ENCODE measurements around the gene SNX30.
"Not testable (repeated sequence)": the region's sequence is repeated elsewhere in the genome, so short reads cannot be mapped to it uniquely, and the experiment has no call there.

The SNX30 gene, protein sequence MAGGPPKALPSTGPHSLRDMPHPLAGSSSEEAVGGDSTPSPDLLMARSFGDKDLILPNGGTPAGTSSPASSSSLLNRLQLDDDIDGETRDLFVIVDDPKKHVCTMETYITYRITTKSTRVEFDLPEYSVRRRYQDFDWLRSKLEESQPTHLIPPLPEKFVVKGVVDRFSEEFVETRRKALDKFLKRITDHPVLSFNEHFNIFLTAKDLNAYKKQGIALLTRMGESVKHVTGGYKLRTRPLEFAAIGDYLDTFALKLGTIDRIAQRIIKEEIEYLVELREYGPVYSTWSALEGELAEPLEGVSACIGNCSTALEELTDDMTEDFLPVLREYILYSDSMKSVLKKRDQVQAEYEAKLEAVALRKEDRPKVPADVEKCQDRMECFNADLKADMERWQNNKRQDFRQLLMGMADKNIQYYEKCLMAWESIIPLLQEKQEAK

DNA sequence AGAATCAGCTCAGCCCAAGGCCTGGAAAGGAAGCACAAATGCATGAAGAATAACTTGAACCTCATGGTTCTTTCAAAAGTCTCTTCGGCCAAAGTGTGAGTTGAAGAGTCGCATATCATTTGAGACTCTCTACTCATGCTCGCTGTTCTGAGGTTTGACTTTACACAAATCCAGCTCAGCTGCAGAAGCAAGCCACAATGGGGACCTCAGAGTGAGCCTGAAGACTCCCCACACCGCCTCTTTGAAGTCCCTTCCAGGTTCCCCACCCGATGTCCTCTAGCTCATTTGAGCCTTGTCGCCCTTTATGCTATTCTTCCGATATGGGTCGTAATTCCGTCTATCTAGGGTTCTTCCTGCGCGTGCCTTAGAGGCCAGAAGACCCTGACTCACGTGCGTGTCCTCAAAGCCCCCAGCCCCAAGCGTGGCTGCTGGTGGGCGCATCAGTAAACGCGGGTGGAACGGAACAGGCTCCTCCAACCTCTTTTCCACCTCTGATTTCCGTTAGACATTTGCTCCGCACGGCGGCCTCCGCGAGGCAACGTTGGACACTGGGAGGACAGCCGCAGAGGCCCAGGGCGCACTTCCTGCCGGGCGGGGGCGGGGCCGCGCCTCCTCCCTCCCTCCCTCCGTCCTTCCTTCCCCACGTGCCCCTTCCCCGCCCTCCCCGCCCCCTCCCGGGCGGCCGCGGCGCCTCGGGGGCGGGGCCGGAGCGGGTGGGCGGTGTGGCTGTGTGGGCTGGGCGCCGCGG lies at the start of gene SNX30:
Gene SNX30 (plus strand): TSS at position 745 of the 748 bp plus-strand sequence. CDS start 242 bp downstream, outside the sequence.
- peak; percentile 73 for DNase-seq

DNA sequence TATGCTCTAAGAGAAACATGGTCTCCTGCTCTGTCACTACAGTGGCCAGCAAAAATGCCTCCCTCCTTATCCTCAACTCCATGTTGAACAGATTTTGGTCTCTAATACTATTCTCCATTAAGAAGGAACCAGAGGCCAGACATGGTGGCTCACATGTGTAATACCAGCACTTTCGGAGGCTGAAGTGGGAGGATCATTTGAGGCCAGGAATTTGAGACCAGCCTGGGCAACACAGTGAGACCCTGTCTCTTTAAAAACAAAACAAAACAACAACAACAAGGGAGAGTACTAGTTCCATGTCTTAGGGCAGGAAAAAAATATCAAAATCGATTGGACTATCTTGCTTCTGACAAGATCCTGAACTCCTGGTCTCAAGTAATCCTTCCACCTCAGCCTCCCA lies 47.3 kb upstream of the SNX30 start:
- DNase-seq, result no peak

DNA sequence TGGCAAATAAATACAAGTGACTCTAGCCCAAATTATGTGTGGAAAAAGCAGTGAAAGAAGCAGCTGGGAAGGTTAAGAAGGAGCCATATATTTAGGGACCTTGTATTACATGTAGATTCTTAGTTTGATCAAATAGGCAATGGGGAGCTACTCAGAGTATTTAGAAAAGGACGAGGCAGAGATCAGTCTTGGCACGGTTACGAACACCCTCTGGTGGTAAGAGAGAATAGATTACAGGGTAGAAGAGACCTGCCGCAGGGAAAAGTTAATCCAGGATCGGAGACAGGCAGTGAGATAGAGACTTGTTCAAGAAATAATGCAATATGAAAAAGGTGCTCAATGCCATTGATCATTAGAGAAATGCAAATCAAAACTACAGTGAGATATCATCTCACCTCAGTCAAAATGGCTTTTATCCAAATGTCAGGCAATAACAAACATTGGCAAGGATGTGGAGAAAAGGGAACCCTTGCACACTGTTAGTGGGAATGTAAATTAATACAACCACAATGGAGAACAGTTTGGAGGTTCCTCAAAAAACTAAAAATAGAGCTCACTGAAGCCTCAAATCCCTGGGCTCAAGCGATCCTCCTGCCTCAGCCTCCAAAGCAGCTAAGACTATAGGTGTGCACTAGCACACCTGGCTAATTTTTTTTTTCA lies 44.7 kb upstream of the SNX30 start:
- peak; percentile 19 for DNase-seq

DNA sequence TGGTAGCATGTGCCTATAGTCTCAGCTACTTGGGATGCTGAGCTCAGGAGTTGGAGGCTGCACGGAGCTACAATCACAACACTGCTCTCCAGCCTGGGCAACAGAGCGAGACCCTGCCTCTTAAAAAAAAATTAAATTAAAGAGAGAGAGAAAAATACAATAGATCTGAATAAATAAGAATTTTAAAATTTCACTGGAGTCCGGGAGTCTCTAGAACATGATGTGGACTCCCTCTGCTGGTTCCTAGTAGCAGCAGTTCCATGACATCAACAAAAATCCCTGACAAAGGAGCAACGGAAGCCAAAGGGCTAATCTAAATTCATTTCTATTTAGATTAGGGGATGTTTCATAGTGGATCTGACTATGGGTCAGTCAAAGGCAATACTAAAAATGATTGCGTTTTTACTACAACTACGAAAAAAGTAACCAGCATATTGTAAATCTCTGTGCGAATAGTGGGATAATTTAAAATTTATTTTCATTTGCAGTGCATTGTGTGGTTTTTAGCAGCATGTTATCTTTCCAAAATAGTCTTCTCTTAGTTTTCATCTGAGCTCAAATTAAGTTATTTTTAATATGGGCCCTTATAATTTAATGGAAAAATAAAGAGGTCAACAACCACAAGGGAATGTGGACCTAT lies 39.4 kb upstream of the SNX30 start:
- DNase-seq, result peak; percentile 30

DNA sequence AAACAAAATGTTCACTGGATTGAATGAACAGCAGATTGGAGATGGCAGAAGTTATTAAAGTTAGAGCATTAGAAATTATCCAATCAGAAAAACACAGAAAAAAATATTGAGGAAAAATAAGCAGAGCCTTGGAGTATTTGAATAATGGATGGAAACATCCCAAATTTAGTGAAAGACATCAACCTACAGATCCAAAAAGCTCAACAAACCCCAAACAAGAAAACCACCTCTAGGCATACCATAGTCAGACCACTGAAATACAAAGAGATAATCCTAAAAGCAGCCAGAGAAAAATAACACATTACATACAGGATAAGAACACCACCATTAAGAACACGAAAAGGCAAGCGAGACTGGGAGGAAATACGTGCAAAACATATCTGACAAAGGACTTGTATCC lies 37.9 kb upstream of the SNX30 start:
- no peak for DNase-seq

DNA sequence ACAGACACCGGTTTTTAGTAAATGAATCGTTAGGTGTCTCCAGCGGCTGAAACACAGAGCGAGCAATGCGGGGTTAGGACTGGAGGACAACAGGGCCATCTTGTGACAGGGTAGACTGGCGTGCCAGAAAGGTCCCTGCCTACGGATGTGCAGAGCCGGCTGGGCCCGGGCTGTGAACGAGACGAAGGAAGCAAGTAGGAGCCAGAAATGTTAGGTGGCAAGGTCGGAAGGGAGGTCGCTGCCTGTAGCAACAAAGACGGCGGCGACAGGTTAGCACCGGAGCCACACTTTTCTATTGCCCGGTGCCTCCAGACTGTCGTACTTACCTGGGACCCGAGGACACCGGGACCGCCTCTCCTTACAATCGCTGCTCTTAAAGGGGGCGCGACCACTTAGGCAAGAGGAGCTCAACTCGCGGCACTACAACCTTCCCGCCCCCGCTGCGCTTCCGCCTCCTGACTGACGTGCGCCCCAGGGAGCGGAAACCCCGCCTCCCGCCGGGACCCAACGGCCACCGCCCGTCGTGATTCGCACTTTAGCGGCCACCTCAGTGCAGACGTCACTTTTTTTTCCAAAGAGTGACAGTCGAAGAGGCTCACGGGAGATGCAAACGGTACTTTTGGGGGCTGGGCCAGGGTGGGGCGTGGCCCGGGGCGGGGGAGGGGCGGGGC lies 32.8 kb upstream of the SNX30 start, which contains the start of gene INIP:
Gene INIP (minus strand): TSS at position 457 of the 671 bp plus-strand sequence. CDS start 1,632 bp downstream, outside the sequence.
- peak; percentile 91 for DNase-seq

DNA sequence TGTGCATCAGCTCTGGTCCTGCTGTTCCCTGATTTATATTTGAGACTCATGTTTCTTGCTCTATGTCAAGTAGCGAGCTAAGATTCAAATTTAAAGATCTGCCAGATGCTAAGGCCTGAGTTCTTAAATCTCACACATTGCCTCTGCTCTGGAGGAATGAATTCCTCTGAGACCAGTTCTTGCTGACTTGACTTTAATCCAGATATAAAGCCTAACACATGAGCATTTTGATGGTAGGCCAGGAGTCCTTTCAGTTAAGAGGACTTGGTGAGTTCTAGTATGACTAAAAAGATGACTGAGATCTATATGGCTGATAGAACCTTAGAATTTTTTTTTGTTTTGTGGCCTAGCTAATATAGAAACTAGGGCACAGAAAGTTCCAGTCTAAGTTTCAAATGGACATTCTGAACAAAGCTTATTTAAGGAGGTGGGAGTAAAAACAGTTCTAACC lies 31.3 kb upstream of the SNX30 start:
- DNase-seq, result no peak

DNA sequence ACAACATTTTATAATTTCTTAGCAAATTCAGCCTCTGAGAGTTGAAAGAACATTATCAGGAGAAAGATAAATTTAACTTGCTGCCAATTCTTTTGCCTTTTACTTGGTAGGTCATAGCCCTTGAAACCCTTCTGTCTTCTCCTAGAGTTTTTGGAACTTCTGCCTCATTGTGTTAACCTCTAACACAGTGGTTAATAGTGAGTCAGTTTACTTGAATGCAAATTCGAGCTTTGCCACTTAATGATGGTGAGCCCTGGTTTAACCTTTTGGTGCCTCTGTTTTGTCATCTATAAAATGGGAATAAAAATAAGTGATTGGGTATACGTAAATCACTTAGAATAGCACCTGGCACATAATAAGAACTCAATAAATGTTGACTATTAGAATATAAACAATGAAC lies 30.9 kb upstream of the SNX30 start:
- no peak for DNase-seq

DNA sequence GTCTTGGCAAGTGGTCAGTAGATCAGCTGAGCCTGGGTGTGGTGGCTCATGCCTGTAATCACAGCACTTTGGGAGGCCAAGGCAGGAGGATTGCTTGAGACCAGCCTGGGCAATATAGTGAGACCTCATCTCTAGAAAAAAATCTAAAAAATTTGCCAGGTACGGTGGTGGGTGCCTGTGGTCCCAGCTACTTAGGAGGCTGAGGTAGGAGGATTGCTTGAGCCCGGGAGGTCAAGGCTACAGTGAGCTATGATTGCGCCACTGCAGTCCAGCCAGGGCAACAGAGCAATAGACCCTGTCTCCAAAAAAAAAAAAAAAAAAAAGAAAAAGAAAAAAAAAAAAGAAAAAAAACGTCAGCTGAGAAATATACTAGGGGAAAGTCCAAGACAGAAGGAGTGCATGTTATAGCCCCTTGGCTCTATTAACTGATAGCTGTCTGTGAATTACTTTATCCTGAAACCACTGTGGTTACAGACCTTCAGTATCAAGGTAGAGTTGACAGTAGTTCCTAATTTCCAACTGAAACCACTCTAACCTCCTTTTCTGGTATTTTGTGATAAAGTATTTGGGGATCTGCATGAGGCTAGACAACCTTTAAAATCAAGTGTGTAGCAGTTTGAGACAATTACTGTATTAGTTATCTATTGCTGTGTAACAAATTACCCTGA lies 30.3 kb upstream of the SNX30 start:
- DNase-seq, result no peak

DNA sequence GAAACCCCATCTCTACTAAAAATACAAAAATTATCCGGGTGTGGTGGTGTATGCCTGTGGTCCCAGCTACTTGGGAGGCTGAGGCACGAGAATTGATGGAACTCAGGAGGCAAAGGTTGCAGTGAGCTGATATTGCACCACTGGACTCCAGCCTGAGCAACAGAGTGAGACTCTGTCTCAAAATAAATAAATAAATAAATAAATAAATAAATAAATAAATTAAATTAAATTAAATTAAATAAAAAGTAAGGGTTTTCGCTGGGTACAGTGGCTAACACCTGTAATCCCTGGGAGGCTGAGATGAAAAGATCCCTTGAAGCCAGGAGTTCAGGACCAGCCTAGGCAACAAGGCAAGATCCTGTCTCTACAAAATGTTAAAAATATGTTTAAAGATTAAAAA lies 27.8 kb upstream of the SNX30 start:
- DNase-seq, result not testable (repeated sequence)

DNA sequence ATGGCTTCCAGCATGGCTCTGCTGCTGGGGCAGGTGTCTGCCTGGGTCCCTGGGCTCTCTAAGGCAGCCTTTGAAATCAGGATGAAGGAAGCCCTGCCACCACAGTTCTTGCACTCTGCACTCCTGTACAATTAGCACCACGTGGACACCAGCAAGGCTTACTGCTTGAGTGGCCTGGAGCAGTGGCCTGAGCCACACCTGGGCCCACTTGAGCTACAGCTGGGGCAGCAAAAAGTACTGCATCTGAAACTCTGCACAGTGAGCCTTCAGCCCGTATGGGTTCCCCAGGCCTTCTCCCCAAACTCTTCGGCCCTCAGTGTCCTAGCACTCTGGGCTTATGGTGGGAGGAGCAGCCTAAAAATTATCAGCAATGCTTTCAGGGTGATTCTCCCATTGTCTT lies 24.6 kb upstream of the SNX30 start:
- no peak for DNase-seq

DNA sequence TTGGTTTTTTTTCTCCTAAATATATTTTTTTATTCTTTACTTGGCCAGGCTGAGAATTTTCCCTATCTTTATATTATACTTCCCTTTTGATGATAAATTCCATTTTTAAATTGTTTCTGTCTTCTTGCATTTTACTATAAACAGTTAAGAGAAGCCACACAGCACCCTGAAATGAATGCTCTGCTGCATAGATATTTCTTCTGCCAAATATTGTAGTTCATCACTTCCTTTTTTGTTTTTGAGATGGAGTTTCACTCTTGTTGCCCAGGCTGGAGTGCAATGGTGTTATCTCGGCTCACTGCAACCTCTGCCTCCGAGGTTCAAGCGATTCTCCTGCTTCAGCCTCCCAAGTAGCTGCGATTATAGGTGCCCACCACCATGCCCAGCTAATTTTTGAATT lies 24.1 kb upstream of the SNX30 start:
- no peak for DNase-seq

DNA sequence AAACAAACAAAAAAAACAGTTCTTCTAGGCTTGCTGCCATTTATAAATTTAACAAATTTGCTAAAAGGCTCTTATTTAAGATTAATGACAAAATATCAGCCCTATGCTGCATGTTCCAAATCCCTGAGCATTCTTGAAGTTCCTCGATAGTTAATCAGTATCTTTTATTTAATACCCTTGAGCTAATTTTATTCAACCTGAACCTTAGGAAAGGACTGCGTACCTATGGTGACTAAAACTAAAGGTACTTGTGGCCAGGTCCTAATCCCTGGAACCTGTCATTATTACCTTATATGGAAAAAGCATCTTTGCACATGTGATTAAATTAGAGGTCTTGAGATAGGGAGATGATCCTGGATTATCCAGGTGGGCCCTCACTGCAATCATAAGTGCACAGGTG lies 22.2 kb upstream of the SNX30 start:
- DNase-seq, result no peak

DNA sequence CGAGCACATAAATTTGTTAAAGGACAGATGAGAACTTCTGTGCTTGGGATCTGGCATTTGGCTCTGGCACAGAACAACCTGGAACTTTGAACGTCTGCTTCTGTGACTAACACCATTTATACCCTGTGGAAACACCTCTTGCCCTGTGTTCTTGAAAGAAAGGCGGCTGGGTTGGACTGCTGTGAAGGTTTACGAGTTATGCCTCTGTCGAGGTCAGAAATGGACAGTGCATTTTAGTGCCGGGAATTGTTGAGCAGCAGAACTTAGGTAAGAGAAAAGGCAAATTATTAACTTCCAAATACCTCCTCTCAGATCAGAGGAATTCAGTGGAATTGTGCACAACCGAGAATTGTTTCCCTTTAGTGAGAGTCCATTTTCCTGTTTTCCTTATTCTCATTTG lies 18.6 kb upstream of the SNX30 start:
- no peak for DNase-seq

DNA sequence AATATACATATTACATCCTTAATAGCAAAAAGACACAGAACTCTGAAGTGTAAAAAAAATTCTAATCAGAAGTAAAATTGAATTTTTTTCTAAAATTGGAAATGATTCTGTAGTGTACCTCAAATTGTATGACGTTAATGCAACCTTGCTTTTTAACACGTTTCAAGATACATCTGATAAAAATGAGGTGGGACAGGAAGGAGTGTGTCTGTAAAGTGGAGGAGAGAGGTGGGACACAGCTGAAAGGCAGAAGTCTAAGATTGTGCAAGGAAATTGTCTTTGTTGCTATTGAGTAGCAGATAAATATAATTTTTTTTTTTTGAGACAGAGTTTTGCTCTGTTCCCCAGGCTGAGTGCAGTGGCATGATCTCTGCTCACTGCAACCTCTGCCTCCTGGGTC lies 15.7 kb upstream of the SNX30 start:
- DNase-seq, result no peak

DNA sequence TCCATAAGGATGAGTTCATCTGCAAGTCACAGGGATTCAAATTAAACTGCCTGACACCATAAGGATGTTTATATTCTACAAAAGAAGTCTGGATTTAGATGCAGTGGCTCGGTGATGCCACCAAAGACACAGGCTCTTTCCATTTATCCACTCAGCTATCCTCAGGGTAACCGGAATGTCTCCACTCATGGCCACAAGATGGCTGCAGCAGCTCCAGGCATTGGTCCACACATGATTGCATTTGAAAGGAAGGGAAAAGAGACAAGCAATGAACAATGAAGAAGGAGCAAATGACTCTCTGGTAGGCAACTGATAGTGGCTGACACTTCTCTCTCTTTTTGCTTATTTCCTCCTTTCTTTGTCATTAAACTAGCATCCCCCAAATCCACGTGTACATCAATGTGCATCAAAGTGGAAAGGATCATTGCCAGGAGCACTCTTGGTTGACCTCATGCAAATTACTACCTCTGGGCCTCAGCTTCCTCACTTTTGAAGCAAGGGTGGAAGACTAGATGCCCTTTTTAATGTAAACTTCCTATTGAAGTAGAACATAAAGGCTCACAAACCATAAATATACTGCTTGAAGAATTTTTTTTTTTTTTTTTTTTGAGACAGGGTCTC lies 7.2 kb upstream of the SNX30 start:
- DNase-seq, result no peak

DNA sequence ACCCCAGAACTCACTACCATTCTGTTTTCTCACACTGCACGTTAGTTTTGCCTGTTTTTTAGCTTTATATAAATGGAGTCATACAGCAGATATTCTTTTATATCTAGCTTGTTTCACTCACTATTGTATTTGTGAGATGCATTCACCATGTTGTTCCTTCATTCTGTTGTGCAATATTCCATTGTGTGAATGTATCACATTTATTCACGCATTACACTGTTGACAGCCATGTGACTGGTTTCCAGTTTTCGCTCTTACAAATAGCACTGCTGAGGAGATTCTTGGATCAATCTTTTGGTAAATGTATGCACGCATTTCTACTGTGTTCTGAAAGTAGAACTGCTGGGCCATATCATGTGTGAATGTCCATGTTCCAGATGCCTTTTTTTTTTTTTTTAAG lies 6.4 kb upstream of the SNX30 start:
- DNase-seq, result no peak

DNA sequence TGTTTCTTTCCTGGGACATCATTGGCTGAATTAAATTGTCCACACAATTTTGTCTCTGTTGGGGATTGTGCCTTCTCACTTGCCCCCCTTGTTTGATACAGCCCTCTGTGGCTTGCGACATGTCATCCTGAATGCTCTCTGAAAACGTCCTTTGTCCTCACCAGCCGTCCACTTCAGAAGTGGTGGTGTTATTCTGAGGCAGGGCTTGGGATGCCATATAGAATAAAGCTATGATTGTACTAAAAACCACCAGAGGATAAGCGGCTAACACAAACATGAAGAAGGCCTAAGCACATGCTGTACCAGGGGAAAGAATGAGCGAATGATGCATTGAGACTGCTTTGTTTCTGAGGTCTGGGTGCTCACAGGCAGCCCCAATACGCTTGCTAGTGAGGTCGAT lies 3.5 kb upstream of the SNX30 start:
- DNase-seq, result no peak

DNA sequence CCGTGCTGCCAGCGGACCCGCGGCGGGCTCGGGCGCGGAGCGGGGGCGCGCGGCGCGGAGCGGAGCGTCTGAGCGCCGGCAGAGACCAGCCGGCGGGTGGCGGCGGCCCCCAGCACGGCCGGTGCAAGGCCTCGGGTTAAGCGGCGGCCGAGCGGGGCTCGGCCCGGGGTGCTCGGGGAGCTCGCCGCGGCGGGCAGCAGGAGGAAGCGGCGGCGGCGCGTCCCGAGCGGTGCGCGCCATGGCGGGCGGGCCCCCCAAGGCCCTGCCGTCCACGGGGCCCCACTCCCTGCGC lies 150 bp downstream of the SNX30 start:
- DNase-seq, result no peak

DNA sequence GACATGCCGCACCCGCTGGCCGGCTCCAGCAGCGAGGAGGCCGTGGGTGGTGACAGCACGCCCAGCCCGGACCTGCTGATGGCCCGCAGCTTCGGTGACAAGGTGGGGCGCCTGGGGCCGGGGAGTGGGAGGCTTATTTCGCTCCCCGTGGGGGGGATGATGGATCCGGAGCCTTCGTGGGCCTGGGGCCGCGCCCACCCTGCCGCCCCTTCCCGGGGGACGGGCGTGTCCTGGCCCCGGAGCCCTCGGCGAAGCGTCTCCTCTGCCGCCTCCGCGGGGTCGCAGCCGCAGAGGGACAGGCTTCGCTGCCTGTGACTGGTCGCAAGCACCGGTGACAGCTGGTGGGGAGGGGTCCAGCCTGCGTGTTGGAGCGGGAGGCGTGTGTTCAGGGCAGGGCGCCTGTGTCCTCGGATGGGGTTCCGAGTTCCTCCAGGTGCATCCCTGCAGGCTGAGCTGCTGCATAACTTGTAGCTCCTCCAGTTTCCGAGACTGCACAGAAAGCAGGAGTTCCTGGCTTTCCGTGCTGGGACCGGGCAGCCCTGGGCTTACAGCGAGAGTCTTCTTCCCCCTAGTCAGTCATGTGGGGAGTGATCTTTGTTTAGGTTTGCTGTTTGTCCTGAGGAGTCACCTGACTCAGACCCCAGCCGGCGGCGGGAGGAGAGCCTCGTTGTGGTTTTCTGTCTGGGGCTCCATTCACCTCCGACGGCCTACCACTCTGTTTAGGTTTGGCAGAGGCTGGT lies 666 bp downstream of the SNX30 start:
- DNase-seq, result peak; percentile 49

All from NCI-H510A treated with DMSO at 0.1 percent for 48 hours (cell line).